ENCODE results near the gene JAM3. TPM values are rescaled to one million over a fixed set of nuclear protein-coding genes. Genes with fewer than 3 reads are reported as not detected.
A peak's percentile ranks its signal among the peaks of the same experiment; 100 is the strongest.

The JAM3 gene
- total and polyA plus RNA-seq, 2 donors (not counting 3 experiments of a cell fraction or from before 2014, with no cell fraction given) = 78.8 to 137 TPM

GRCh38 chr11:134120921-134121526 is 52.2 kb downstream of the JAM3 start:
- H3K4me1 ChIP-seq (ENCODE audit: control insufficient read depth, extremely low read depth, insufficient read depth, low read length) = peaks cover 71% of the 10 kb centered on the region

More at GRCh38 chr11:134120921-134121526, 52.2 kb downstream of the JAM3 start:
- peaks cover 19% of the 10 kb centered on the region for H3K79me2 ChIP-seq (ENCODE audit: control insufficient read depth, insufficient read depth, low read length)
- DNase-seq (ENCODE audit: low read depth, low spot score) (peak; percentile 90), FAIRE-seq (peak; percentile 79)
- TSS peak; percentile 31 for BruUV-seq (replicated peaks)
- H3K27me3 ChIP-seq (ENCODE audit: control insufficient read depth in 2 of 2, insufficient read depth in 2 of 2, low read length in 2 of 2) = no peaks in the 10 kb centered on the region
- H2AFZ ChIP-seq (ENCODE audit: low read depth, low read length) = peak overlapping the region; percentile 15
- H3K36me3 ChIP-seq (ENCODE audit: control insufficient read depth in 2 of 2, extremely low read depth in 1 of 2, insufficient read depth in 2 of 2, low read length in 2 of 2) = no peaks in the 10 kb centered on the region
- dilution Hi-C loops (cut with MboI; ENCODE audit: extremely low pct_ligation_motif_present, low sequenced_read_pairs) (no loop called here), intact Hi-C loops (cut with micrococcal nuclease) (loop anchor here (1.0 kb wide), 5 partner anchors 18 to 103 kb away; partner anchors contain the start of genes JAM3 and VPS26B)
- H3K9me3 ChIP-seq (replicated peaks; ENCODE audit: control insufficient read depth, insufficient read depth, low read length) = no peaks in the 10 kb centered on the region
- peak overlapping the region; percentile 97 for H3K27ac ChIP-seq (ENCODE audit: insufficient read depth, low read depth, low read length)
- peak overlapping the region in 1 of 3 experiments; percentile 61 for H3K4me3 ChIP-seq (replicated peaks in 1 of 3; ENCODE audit: insufficient read depth in 1 of 3, low read depth in 1 of 3, low read length in 3 of 3)
- no peaks in the 10 kb centered on the region for H3K9me1 ChIP-seq (replicated peaks; ENCODE audit: control insufficient read depth, extremely low read depth, insufficient read depth, low read length)
- ChIA-PET POLR2A (interaction anchor here (0.8 to 1.5 kb wide), 2 partner anchors 58 to 71 kb away, joined by 3 to 4 read pairs; no protein-coding TSS in a partner anchor), CTCF (interaction anchor here (0.8 to 3.0 kb wide), 7 partner anchors 9 to 70 kb away, joined by 4 to 17 read pairs (median 5); no protein-coding TSS in a partner anchor)
- H3K9ac ChIP-seq (replicated peaks; ENCODE audit: extremely low read depth, insufficient read depth, low read length) = peak overlapping the region; percentile 77
- TF ChIP-seq MAX (IDR thresholded peaks at IDR 0.05; ENCODE audit: insufficient read depth, insufficient read length) (no peak), GATA2 (IDR thresholded peaks at IDR 0.05; ENCODE audit: insufficient read depth, insufficient read length, low read depth, low read length) (peak; percentile 100), POLR2AphosphoS5 (IDR thresholded peaks at IDR 0.05; ENCODE audit: insufficient read depth, low read depth, low read length) (peak; percentile 71), JUN (IDR thresholded peaks at IDR 0.05; ENCODE audit: borderline replicate concordance, insufficient read depth, insufficient read length, low read depth) (peak; percentile 72), FOS (IDR thresholded peaks at IDR 0.05; ENCODE audit: borderline replicate concordance, insufficient read depth, low read length) (peak; percentile 79), EZH2 (IDR thresholded peaks at IDR 0.05; ENCODE audit: borderline replicate concordance, low read depth, low read length, severe bottlenecking) (no peak), POLR2A (IDR thresholded peaks at IDR 0.05; ENCODE audit: low read depth, low read length) (peak; percentile 51), MYC (IDR thresholded peaks at IDR 0.05; ENCODE audit: low read depth, low read length) (no peak)
- TF ChIP-seq, protein P1, sequence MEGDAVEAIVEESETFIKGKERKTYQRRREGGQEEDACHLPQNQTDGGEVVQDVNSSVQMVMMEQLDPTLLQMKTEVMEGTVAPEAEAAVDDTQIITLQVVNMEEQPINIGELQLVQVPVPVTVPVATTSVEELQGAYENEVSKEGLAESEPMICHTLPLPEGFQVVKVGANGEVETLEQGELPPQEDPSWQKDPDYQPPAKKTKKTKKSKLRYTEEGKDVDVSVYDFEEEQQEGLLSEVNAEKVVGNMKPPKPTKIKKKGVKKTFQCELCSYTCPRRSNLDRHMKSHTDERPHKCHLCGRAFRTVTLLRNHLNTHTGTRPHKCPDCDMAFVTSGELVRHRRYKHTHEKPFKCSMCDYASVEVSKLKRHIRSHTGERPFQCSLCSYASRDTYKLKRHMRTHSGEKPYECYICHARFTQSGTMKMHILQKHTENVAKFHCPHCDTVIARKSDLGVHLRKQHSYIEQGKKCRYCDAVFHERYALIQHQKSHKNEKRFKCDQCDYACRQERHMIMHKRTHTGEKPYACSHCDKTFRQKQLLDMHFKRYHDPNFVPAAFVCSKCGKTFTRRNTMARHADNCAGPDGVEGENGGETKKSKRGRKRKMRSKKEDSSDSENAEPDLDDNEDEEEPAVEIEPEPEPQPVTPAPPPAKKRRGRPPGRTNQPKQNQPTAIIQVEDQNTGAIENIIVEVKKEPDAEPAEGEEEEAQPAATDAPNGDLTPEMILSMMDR (IDR thresholded peaks at IDR 0.05; ENCODE audit: extremely low read depth in 1 of 2, insufficient read depth in 1 of 2, low read depth in 1 of 2, low read length in 2 of 2) = no peak
- H3K4me2 ChIP-seq (ENCODE audit: insufficient read depth, low read length) = peak overlapping the region; percentile 85
- H4K20me1 ChIP-seq (replicated peaks; ENCODE audit: control insufficient read depth, extremely low read depth, insufficient read depth, low read length) = no peaks in the 10 kb centered on the region
